Activated CD8-positive, alpha-beta memory T cell treated with anti-CD3 and anti-CD28 coated beads, Interleukin-2, amount 50 U/mL, for 24 hours (primary cell): Measurements from ENCODE around the gene DSCAM.
"Not testable (repeated sequence)": the region's sequence is repeated elsewhere in the genome, so short reads cannot be mapped to it uniquely, and the experiment has no call there.

Experiments
- DNase-seq: peaks from one replicate; pipeline ENCODE4 v3.0.0-alpha.2; 2020; ENCODE audit errors: extremely low read depth

The DSCAM gene

GRCh38 chr21:40051801-40052200, 795.2 kb downstream of the DSCAM start:
- DNase-seq = no peak

GRCh38 chr21:40049931-40050290, 797.0 kb downstream of the DSCAM start:
- DNase-seq = no peak

GRCh38 chr21:40049031-40049930, 797.7 kb downstream of the DSCAM start:
- no peak for DNase-seq

GRCh38 chr21:40047993-40048730, 798.8 kb downstream of the DSCAM start:
- DNase-seq = no peak

DNA sequence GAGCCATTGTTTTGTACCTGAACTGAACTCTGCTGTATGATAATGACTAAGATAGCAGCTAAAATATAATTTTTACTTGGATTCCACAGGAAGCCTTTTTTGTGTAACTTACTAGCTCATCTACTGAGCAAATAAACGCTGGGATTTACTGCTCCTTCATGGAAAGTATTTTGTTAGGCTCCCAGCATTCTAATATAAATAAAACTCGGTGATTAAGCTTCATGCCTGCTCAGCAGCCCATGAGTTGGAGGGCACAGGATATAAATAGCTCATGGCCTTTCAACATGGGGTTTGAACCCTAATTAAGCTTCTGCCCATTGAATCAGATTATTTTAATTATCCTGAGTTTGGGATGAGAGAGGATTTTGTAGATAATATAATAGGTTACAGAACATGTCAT, 799.7 kb downstream of the DSCAM start:
- DNase-seq = no peak

GRCh38 chr21:40043866-40044265, 803.1 kb downstream of the DSCAM start:
- DNase-seq = no peak

DNA sequence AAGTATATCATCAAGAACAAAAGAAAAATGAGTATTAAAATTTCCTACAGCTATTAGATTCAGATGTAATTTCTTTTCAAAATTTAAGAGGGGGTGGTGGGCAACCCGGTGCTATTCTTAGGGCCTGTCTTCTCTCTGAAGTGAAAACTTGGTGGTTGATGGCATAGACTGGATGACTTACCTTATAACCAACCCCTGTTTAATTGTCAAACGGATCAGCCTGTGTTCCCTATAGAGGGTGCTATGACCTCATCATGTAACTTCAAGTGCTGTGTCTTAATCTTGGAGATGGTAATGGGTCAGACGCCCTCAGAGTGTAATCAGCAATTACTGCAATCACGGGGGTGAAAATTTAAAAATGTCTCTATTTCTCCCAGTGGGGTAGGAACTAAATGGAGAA, 803.5 kb downstream of the DSCAM start:
- no peak for DNase-seq

DNA sequence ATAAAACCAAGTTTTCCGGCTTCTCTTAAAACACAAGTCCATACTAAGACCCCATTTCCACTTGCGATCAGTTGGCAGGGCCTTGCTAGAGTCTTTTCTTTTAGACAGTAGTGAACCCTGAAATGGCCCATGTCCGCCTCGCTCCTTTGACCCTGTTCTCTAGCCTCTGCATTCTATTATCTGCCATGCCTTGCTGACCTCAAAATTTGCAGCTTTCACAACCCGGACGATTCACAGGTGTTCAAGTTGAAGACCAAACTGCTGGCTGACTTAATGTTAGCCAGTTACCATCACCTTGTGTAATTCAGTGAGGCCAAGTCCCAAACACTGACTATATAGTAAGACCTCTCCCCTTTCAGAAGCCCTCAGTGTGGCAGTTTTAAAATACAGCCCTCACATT, 805.5 kb downstream of the DSCAM start:
- no peak for DNase-seq

DNA sequence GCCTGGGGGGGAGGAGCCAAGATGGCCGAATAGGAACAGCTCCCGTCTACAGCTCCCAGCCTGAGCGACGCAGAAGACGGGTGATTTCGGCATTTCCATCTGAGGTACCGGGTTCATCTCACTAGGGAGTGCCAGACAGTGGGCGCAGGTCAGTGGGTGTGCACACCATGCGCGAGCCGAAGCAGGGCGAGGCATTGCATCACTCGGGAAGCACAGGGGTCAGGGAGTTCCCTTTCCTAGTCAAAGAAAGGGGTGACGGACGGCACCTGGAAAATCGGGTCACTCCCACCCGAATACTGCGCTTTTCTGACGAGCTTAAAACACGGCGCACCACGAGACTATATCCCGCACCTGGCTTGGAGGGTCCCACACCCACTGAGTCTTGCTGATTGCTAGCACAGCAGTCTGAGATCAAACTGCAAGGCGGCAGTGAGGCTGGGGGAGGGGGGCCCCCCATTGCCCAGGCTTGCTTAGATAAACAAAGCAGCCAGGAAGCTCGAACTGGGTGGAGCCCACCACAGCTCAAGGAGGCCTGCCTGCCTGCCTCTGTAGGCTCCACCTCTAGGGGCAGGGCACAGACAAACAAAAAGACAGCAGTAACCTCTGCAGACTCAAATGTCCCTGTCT, 813.7 kb downstream of the DSCAM start:
- not testable (repeated sequence) for DNase-seq

DNA sequence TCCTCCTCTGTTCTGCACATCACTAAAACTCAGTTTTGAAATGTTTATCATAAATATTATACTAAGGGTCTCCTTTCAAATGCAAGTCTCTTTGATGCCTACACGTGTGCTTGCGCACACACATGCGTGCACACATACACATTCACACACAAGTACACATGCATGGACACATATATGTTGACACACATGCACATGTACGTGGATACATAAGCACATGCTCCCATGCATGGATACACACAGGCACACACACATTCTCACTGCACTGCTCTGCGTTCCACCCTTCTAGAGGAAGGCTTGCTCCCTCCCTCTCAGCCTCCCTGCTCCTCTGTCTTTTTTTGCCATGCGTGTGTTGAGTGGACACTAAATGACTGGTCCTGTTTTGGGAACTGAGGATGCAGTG, 817.1 kb downstream of the DSCAM start:
- no peak for DNase-seq

DNA sequence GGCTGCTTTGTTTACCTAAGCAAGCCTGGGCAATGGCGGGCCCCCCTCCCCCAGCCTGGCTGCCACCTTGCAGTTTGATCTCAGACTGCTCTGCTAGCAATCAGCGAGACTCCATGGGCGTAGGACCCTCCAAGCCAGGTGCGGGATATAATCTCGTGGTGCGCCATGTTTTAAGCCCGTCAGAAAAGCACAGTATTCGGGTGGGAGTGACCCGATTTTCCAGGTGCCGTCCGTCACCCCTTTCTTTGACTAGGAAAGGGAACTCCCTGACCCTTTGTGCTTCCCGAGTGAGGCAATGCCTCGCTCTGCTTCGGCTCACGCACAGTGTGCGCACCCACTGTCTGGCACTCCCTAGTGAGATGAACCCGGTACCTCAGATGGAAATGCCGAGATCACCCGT, 818.6 kb downstream of the DSCAM start:
- DNase-seq = not testable (repeated sequence)

- DNase-seq = no peak
Measured at GRCh38 chr21:40021558-40022351, 825.2 kb downstream of the DSCAM start.

DNA sequence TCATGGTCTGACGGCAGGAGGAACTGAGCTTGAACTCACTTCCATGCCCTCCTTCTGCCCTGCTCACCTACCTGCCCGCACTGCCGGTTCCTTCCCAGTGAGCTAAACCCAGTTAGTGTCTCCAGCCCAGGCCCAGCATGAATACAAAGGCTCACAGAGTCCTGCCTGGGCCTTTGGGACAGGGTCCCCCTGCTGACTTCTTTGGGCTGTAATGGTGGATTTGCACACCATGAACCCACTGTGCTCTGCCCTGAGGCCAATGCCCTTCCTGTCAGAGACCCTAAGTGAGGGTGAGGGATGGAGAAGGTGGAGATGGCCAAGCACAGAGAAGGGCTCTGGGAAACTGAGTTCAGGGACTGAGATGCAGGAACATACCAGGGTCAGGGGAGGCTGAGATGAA, 826.3 kb downstream of the DSCAM start:
- no peak for DNase-seq

GRCh38 chr21:40018871-40019475, 828.0 kb downstream of the DSCAM start:
- DNase-seq = no peak

DNA sequence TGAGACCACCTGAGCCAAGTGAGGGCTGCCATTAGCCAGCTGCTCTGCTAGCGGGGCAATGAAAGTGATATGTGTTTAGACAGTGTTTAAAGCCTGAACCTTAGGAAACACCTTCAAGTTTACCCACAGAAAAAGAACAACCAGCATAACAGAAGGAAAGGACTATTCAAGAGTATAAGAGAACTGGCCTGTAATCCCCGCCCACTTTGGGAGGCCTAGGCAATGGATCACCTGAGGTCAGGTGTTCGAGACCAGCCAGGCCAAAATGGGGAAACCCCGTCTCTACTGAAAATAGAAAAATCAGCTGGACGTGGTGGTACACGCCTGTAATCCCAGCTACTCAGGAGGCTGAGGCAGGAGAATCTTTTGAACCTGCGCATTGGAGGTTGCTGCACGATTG, 830.3 kb downstream of the DSCAM start:
- DNase-seq = no peak

- DNase-seq = no peak
Measured at GRCh38 chr21:40016234-40016633, 830.7 kb downstream of the DSCAM start.

GRCh38 chr21:40015818-40016217, 831.1 kb downstream of the DSCAM start:
- DNase-seq = no peak

GRCh38 chr21:40014394-40014793, 832.6 kb downstream of the DSCAM start:
- no peak for DNase-seq

DNA sequence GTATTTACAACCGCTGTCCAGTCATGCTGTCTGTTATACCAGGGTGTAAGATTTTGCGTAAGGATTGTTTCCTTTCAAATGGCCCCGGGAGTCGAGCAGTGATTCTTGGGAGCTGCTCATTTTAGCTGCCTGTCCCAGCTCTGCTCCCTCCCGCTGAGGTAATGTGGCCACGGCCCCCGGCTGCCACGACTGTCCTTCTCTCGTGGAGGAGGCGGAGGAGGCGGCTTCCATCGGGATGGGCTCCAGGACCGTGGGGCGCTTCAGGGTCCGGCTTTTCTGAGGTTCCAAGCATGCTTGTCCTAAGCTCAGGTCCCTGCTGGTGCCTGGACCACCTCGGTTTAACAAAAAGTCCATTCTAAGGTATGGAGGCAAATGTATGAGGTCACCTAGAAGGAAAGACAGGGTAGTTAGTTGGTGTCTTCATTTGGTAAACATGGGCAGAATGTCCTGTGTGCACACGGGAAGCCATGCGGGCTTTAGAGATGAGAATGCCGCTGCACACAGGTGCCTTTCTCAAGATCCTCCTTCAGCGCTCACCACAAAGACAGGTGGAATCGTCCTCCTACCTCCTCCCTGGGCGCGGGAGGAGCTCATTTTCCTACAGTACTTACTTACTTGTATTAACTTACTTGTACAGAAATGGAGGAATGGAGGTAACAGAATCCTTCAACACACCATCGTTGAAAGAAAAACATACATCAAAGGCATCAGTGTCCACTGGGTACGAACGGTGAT, 833.8 kb downstream of the DSCAM start:
- no peak for DNase-seq

GRCh38 chr21:40011371-40011770, 835.6 kb downstream of the DSCAM start:
- DNase-seq = no peak

GRCh38 chr21:40002978-40003377, 844.0 kb downstream of the DSCAM start:
- no peak for DNase-seq
